ENCODE measurements around the gene ABCC9.

ABCC9 gene

GRCh38 chr12:21882635-21883034 is 58.6 kb downstream of the ABCC9 start:
- in situ Hi-C loops (cut with HindIII; ENCODE audit: low sequenced_read_pairs): no loop called here

GRCh38 chr12:21881965-21882364 is 59.3 kb downstream of the ABCC9 start:
- in situ Hi-C loops (cut with HindIII; ENCODE audit: low sequenced_read_pairs): no loop called here

DNA sequence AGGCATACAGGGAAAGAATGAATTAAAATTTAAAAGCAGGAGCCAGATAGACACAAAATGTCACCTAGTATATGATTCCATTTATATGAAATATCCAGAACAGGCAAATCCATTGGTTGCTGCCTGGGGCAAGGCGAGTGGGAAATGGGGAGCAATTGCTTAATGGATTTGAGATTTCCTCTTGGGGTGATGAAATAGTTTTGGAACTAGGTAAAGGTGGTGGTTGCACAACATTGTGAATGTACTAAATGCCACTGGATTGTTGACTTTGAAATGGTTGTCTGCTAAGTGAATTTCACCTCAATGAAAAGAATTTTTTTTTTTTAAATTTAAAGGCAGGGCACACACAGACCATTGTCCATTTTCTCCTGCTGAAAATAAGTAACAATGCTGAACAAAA is 61.9 kb downstream of the ABCC9 start:
- in situ Hi-C loops (cut with HindIII; ENCODE audit: low sequenced_read_pairs): no loop called here

DNA sequence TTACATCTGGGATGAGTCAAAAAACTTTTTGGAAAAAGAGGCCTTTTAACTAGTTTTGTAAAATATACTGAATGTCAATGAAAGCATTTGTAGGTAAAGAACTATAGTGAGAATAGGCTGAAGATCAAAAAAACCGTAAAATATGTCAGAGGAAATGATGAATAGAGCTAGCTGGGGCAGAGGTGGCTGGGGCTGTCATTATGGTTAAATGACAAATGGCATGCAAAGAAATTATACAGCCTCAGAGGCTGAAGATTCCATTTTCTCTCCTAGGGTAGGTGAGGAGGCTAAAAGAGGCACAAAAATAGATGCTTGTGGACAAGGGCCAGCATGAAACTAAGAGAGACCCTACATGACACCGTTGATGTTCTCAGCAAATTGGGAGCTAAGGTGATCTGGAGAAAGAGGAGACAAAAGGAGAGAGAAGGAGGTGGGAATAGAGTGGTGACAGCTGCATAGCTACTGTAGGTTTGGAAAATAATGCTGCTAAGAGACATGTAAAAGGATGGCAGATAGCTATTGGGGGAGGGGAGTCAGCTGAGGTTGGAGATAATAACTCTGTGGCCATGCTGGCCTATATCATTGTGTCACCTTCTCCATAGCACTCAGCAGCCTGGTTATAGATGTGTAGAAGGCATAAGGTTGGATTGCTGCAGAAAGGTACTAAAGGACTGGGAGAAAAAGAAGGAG is 63.8 kb downstream of the ABCC9 start:
- in situ Hi-C loops (cut with HindIII; ENCODE audit: low sequenced_read_pairs): no loop called here

GRCh38 chr12:21865846-21866245 is 75.4 kb downstream of the ABCC9 start:
- in situ Hi-C loops (cut with HindIII; ENCODE audit: low sequenced_read_pairs): no loop called here

GRCh38 chr12:21860534-21860933 is 80.7 kb downstream of the ABCC9 start:
- in situ Hi-C loops (cut with HindIII; ENCODE audit: low sequenced_read_pairs): no loop called here

DNA sequence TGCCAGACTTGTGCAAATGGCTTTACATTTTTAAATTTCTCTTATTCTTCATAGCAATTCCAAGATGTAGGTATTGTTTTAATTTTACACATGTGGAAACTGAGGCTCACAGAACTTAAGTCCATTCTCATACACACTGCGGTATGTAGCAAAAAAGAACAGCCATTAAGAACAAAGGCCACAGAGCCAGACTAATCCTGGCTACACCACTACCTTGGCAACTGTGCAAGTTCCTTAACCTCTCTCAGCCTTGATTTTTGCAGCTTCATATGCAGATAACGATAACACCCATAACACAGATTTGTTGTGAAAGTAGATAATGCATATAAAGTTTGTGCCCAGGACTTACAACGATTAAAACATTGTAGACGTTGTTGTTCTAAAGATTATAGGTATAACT is 81.1 kb downstream of the ABCC9 start:
- in situ Hi-C loops (cut with HindIII; ENCODE audit: low sequenced_read_pairs): no loop called here

DNA sequence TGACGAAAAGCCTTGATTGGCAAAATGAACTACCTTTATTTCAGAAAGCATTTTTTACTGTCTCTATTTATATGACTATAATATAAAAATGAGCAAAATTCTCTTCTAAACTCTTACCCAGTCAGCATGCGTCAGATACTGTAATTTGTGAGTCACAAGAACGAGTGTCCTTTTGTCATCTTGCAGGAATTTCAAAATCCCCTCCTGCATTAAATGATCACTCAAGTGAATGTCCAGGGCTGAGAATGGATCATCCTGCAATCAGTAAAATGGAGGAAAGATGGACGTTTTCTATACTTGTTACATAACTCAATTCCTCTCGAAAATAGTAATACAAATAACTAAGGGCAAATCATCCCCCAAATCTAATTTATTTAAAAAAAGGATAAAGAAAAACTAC is 89.0 kb downstream of the ABCC9 start:
- in situ Hi-C loops (cut with HindIII; ENCODE audit: low sequenced_read_pairs): no loop called here

GRCh38 chr12:21851151-21851550 is 90.1 kb downstream of the ABCC9 start:
- in situ Hi-C loops (cut with HindIII; ENCODE audit: low sequenced_read_pairs): no loop called here

DNA sequence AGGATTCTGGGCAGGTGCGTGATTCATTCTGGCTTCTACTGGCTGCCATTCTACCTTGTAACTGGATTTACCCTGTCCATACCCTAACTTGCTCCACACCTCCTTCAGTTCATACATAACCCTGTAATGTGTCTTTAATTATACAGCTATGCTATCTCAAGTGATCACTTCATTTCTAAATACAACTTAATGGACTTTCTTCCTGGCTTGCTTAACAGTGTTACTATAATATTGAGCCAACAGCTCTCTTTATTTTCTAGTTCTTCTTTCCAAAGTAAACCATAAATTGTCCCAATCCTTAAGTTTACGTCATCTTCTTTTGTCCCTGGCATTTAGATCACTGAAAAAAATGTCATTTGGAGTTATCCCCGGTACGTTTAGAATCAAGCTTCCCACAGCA is 90.8 kb downstream of the ABCC9 start:
- in situ Hi-C loops (cut with HindIII; ENCODE audit: low sequenced_read_pairs): no loop called here

DNA sequence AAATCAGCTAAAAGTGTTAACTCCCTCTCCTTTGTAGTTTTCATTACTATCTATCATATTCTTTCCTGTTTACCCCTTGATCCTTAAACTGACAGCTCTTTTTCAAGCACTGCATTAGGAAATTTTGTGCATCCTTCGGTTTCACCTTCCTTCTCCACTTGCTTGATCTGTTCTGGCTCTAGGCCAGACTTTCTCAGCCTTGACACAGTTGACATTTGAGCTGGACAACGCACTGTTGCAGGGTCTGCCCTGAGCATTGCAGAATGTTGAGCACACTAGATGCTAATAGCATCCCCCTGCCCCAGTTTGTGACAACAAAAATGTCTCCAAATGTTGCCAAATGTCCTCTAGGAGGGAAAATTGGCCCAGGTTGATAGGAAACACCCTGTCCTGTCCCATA is 91.3 kb downstream of the ABCC9 start:
- in situ Hi-C loops (cut with HindIII; ENCODE audit: low sequenced_read_pairs): no loop called here

GRCh38 chr12:21848192-21848591 is 93.0 kb downstream of the ABCC9 start:
- in situ Hi-C loops (cut with HindIII; ENCODE audit: low sequenced_read_pairs): no loop called here

GRCh38 chr12:21843795-21844194 is 97.4 kb downstream of the ABCC9 start:
- in situ Hi-C loops (cut with HindIII; ENCODE audit: low sequenced_read_pairs): no loop called here

GRCh38 chr12:21839776-21840175 is 101.5 kb downstream of the ABCC9 start:
- in situ Hi-C loops (cut with HindIII; ENCODE audit: low sequenced_read_pairs): no loop called here

- in situ Hi-C loops (cut with HindIII; ENCODE audit: low sequenced_read_pairs): no loop called here
Measured at GRCh38 chr12:21837847-21838246, 103.4 kb downstream of the ABCC9 start.

DNA sequence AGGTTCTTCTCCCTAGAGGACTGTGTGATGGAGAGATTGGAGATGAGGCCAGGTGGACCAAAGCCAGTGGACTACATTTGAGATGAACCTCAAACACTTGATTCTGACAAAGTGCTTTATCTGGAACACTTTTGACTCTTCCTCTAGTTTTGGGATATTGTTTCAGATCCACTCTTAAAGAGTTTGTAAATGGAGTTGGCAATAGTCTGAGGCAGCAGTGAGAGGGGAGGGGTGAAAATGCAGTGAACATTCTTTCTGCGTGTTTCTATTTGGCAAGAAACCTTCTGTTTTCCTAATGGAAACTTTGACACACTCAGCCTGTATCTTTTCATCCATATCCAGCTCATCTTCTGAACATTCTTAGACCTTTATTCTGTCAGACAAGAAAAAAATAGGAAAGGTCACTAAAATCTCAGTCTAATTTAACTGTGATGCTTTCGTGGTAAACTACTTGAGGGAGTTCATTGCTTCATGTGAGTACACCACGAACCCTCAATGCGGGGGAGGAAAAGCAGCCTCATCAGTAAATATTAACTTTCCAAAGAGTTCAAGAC is 109.4 kb downstream of the ABCC9 start:
- in situ Hi-C loops (cut with HindIII; ENCODE audit: low sequenced_read_pairs): no loop called here

DNA sequence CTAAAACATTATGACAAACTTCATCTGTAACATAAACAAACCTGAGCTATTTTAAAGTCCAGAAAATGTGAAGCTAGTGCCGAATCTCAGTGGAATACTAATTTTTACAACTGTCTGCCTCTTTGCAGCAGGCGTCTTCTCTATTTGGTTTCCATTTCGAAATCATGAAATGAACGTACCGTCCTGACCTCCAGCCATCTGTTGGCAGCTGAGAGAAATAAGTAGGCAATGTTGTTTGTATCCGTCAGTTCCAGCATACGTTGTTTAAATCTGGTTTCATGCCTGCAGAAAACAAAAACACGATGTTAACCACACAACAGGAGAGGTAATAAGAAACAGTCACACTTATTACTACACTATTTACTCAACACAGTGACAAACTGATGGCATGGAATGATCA is 112.4 kb downstream of the ABCC9 start:
- in situ Hi-C loops (cut with HindIII; ENCODE audit: low sequenced_read_pairs): no loop called here

- in situ Hi-C loops (cut with HindIII; ENCODE audit: low sequenced_read_pairs): no loop called here
Measured at GRCh38 chr12:21828136-21828775, 113.0 kb downstream of the ABCC9 start.

- in situ Hi-C loops (cut with HindIII; ENCODE audit: low sequenced_read_pairs): no loop called here
Measured at GRCh38 chr12:21827083-21827482, 114.1 kb downstream of the ABCC9 start.

DNA sequence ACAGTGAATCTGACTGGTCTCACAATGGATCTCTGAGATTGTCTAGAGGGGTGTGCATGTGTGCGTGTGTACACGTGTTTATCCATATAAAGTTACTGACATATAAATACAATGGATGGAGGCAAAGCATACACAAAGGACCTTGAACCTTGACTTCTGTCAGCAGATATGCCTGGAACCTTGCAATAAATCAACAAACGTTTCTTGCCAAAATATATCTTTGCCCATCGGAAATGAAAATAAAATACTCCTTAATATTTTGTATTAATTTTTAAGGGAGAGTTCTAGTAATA is 114.7 kb downstream of the ABCC9 start:
- in situ Hi-C loops (cut with HindIII; ENCODE audit: low sequenced_read_pairs): no loop called here

- in situ Hi-C loops (cut with HindIII; ENCODE audit: low sequenced_read_pairs): no loop called here
Measured at GRCh38 chr12:21825886-21826617, 115.2 kb downstream of the ABCC9 start.

DNA sequence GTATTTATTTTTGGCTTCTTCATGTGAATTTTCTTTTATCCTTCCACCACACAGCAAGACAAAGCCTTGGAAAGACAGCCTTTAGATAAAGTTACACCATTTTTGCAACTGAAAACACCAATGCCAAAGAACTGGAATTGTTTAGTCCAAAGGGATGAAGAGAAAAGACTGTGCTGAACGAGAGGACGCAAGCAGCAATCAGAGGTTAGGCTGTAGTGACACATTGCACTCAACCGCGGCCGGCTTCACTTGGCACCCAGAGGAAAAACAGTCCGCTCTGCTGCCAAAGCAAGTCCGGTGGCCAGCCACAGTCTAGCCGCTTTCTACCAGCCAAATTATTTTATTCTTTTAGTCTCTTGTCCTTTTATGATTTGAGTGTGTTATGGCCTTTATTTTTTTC is 117.6 kb downstream of the ABCC9 start:
- in situ Hi-C loops (cut with HindIII; ENCODE audit: low sequenced_read_pairs): no loop called here
